CD4-positive, alpha-beta T cell treated with Interleukin-15 for 1 hour (primary cell): ENCODE results near the gene P3H2.
"Not testable (repeated sequence)": the region's sequence is repeated elsewhere in the genome, so short reads cannot be mapped to it uniquely, and the experiment has no call there.

ENCODE experiments used
- DNase-seq: peaks from one replicate; pipeline ENCODE4 v3.0.0-alpha.2; 2020

Gene P3H2, protein sequence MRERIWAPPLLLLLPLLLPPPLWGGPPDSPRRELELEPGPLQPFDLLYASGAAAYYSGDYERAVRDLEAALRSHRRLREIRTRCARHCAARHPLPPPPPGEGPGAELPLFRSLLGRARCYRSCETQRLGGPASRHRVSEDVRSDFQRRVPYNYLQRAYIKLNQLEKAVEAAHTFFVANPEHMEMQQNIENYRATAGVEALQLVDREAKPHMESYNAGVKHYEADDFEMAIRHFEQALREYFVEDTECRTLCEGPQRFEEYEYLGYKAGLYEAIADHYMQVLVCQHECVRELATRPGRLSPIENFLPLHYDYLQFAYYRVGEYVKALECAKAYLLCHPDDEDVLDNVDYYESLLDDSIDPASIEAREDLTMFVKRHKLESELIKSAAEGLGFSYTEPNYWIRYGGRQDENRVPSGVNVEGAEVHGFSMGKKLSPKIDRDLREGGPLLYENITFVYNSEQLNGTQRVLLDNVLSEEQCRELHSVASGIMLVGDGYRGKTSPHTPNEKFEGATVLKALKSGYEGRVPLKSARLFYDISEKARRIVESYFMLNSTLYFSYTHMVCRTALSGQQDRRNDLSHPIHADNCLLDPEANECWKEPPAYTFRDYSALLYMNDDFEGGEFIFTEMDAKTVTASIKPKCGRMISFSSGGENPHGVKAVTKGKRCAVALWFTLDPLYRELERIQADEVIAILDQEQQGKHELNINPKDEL

DNA sequence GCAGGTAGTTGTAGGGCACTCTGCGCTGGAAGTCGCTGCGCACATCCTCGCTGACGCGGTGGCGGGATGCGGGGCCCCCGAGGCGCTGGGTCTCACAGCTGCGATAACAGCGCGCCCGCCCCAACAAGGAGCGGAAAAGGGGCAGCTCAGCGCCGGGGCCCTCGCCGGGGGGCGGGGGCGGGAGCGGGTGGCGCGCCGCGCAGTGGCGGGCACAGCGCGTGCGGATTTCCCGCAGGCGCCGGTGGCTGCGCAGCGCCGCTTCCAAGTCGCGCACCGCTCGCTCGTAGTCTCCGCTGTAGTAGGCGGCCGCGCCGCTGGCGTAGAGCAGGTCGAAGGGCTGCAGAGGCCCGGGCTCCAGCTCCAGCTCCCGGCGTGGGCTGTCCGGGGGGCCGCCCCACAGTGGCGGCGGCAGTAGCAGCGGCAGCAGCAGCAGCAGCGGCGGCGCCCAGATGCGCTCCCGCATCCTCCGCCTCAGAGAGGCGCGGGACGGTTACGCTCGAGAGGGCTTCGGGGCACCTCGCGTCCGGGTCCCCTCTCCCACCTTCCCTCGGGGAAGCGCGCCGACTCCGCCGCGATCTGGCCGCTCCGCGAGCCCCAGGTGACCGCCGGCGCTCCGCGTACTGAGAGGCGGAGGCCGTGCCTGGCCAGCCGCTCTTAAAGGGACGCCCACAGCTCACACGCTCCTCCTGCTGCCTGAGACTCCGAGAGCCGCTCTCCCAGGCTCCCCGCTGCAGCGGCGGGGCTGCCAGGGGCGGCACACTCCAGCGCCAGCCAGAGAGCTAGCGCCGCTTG lies at the start of gene P3H2:
Gene P3H2 (minus strand): TSS at position 629 of the 792 bp plus-strand sequence. CDS start 166 bp downstream, at position 463.
- peak; percentile 17 for DNase-seq

DNA sequence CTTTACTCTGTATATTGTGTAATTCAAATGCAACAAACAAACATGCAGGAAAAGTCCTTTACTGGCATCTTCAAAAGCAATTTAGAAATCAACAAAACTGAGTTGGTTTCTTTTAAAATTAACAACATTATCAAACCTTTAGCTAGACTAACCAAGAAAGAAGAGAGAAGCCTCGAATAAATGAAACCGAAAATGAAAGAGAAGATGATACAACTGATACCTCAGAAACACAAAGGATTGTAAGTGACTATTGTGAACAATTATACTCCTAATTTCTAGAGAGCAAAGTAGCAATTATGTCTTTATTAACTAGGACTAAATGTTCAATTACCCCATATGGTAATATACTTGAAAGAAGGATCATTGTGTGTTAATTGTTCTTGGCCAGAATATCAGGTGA lies 49.2 kb upstream of the P3H2 start:
- DNase-seq = no peak

DNA sequence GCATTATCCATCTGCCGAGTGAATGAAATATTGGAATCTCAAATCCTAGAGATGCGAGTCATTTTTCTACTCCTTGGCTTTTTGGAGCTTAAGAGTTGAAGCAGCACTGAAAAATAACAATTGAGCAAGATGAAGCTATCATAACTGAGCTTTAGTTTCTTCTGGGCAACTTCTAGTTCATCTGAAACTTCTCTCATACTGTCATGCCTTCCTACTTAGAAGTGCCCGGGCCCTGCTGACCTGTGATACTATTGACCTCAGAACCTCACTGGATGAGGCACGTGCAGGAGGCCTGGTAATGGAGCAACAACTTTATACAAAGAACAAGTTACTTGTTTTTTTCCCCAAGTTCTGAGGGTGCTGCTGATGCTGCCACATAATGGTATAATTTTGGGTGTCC lies 48.5 kb upstream of the P3H2 start:
- no peak for DNase-seq

DNA sequence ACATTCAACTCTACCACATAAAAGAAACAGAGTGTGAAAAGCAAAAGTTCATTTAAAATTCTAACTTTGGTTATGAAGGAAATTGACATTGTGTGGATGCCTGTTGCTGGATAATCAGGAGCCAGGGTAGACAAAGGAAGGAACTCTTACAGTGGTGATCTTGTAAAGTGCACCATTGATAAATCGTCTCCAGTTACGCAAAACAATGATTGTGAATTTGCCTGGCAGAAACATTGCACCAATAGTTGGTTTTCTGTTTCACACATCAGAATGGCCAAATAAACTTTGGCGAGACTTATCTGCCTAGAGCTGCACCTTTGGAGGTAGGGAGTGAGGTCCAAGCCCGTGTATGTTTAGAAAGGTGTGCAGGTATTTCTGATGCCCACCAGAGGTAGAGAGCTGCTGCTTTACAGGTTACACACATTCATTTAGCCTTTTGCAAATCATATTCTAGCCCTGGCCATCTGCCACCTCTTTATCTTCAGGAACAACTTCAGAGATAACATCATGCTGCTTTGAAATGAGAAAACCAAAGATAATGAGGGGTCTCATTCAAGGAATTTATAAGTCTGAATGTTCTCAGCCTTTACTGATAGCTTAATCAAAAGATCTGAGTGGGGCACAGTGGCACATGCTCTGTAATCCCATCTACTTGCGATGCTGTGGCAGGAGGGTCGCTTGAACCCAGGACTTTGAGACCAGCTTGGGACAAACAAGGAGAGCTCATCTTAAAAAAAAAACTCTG lies 47.4 kb upstream of the P3H2 start:
- no peak for DNase-seq

DNA sequence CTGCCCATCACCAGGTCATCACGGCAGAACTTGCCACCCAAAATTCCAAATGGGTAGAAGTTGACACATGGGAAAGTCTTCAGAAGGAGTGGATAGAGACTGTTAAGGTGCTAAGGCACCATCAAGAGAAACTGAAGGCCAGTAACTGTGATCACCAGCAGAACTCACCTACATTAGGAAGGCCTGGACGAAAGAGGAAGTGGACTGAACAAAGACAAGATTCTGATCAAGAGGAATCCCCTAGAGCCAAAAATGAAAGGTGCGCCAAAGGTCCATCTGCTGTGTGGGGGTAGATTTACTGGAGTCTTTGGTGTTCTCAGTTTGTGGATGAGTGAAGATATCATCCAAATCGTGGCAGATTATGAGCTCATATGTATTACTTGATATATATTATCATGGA lies 46.3 kb upstream of the P3H2 start:
- DNase-seq = no peak

DNA sequence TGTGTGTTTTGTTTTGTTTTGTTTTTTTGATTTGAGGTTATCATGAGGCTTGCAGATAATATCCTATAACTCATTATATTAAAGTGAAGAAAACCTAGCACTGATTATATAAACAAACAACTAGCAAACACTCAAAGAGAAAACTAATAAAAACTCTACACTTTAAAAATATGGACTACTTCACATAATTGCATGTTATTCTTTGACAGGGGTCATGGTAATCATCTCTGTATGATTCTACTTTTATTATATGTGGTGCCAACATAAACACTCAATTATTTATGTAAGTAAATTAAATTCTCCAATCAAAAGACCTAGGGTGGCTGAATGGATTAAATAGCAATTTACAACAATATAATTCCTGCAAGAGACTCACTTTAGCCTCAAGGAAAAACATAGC lies 44.6 kb upstream of the P3H2 start:
- DNase-seq = no peak

DNA sequence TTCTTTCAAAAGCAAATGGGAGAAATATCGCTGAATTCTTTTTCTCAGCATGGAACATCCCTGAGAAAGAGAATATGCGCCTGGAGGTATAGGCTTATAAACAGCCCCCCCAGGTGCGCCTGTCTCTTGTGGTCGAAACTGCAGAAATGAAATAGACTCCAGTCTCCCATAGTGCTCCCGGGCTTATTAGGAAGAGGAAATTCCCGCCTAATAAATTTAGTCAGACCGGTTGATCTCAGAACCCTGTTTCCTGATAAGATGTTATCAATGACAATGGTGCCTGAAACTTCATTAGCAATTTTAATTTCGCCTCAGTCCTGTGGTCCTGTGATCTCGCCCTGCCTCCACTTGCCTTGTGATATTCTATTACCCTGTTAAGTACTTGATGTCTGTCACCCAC lies 41.3 kb upstream of the P3H2 start:
- not testable (repeated sequence) for DNase-seq

DNA sequence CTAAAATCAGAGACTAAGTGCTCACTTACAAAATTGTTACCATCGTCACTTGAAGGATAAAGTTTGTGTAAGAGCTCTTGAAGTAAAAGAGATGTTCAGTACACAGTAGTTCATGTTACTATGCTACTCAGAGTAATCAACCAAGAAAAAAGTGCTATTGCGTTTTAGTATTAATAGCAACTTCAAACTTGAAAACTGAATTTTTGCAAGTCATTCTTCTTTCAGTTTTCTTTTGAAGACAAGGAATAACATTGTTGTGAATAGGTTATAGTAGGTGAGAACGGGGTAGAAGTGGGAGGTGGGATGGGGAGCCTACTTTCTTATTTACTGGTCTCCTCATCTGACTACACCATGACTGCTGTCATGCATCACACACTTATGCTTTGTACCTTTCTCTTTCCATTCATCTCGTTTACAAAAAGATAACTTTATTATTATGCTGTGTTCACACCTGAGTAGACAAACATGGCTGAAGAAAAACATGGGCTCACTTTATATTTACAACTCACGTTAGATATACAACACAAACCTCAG lies 39.3 kb upstream of the P3H2 start:
- DNase-seq = no peak

DNA sequence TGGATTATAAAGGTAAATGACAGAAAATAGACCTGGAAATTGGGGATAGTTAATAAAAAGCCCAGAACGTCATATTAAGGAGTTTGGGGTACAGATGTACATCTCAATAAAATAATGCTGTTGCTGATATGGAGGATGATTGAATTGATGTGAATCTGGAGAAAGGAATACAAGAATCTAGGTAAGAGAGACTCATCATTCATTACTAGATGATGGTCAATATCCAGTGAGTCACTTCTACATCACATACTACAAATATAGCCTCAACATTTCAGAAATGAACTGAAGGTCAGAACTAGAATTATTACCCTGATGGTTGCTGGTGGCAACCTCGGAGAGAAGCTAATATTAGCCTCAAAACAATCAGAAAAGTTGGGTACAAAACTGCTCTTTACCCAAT lies 37.6 kb upstream of the P3H2 start:
- DNase-seq = no peak

DNA sequence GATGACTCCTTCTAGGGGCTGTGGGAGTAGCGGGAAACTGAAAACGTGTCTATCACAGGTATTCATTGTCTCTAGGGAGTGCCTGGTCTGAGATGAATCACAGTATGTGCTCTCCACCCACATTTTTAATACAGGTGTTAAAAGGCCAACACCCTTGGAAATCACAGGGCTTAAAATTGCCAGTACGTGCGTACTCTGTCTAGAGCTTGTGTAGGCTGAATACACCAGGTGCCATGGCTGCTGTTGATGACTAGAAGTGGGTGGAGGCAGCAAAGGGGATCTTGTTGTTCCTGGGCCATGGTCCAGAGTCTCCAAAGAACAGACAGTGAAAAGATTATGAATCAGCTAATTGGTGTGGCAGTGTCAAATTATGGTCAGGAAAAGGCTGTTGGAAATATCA lies 35.1 kb upstream of the P3H2 start:
- DNase-seq = no peak

DNA sequence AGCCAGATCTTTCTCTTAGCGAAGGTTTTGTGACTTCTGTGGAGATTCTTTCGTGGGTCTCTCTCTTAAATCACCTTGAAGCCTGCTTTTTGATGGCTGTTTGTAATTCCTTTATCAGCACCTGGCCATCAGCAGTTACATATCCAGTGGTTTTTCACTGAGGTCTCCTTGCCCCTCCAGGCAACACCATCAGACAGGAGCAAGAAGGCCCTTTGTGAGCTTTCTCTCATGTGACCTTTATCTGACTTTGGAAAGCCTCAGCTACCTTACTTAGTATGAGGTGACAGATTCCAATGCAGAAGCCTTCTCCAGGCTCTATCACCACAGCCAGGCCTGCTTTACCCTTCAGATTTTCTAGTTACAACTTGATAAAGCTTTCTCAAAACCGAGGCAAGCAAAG lies 30.0 kb upstream of the P3H2 start:
- no peak for DNase-seq

DNA sequence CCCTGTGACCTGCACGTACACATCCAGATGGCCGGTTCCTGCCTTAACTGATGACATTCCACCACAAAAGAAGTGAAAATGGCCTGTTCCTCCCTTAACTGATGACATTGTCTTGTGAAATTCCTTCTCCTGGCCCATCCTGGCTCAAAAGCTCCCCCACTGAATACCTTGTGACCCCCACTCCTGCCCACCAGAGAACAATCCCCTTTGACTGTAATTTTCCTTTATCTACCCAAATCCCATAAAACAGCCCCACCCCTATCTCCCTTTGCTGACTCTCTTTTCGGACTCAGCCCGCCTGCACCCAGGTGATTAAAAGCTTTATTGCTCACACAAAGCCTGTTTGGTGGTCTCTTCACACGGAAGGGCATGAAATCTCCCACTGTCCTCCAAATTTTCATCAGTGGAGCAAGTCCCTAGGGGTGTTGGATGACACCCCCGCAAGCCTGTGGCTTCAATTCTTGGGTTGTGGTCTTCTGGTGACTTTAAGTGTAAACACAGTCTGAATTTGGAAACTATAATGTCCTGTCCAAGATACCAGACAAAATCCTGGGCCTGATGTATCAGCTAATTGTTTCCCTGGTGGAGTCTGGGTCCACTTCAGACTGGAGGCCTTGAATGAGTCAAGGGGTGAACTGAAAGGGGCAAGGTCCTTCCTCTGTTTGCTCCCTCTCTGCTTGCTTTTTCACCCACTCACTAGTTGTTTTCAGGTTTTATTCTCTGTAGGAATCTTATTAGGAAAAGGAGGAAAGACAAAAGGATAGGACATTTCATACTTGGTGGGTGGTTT lies 29.3 kb upstream of the P3H2 start:
- DNase-seq = not testable (repeated sequence)

DNA sequence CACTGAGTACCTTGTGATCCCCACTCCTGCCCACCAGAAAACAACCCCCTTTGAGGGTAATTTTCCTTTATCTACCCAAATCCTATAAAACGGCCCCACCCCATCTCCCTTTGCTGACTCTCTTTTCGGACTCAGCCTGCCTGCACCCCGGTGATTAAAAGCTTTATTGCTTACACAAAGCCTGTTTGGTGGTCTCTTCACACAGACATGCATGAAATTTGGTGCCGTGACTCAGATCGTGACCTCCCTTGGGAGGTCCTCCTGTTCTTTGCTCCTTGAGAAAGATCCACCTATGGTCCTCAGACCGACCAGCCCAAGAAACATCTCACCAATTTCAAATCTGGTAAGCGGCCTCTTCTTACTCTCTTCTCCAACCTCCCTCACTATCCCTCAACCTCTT lies 24.1 kb upstream of the P3H2 start:
- not testable (repeated sequence) for DNase-seq

DNA sequence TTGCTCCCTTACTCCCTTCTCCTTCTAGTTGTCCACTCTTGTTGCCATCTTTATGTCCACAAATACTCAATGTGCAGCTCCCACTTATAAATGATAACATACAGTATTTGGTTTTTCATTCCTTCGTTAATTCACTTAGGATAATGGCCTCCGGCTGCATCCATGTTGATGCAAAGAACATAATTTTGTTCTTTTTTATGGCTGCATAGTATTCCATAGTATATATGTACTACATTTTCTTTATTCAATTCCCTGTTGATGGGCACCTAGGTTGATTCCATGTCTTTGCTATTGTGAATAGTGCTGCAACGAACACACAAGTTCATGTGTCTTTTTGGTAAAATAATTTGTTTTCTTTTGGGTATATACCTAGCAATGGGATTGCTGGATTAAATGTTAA lies 21.3 kb upstream of the P3H2 start:
- DNase-seq = no peak

DNA sequence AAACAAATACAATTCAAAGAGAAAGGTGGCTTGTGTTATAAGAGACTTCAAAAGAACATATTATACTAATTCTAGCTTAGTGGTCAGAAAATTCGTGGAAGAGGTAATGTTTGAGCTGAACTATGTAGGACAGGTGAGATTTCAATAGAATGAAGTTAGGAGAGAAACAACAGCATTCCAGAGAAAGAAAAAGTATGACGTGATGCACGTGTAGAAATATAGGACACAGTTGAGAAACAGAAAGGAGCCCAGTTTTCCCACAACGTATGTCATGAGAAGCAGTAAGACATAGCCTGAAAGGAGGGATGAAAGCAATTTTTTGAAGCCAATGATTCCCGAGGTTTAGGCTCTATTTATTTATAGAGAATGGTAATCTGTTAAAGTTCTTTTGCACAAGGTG lies 18.7 kb upstream of the P3H2 start:
- DNase-seq = no peak

DNA sequence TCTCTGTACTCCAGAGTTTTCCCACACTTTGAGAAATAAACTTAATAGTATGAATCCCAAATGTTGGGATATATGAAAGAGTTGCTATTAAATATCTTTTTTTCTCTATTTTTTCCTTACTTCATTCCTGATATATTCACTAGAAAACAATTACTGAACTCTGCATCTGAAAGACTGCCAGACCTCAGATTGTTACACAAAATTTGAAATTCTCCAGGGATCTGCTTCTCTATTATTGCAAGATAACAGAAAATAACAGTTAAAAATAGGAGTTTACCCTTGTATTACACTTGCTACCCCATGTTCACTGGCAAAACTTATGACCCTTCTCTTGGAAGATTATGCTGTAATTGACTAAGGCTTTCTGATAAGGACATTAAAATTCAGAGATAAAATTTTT lies 11.7 kb upstream of the P3H2 start:
- no peak for DNase-seq

DNA sequence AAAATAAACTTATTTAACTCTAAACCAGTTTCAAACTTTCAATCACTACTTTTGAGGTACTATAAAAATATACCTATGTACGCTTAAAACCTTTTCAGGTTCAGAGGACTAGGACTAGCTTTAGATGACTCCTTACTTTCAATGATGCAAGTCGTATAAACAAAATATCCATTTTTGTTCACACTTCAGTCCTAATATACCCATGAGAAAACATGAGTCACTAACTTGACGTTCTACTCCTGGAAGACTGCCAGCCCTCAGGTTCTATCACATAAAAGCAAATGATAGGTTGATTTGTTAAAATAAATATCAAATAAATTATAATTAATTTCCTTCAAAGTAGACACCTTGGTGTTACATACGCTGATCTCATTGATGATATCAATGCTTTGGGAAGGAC lies 10.6 kb upstream of the P3H2 start:
- DNase-seq = no peak

DNA sequence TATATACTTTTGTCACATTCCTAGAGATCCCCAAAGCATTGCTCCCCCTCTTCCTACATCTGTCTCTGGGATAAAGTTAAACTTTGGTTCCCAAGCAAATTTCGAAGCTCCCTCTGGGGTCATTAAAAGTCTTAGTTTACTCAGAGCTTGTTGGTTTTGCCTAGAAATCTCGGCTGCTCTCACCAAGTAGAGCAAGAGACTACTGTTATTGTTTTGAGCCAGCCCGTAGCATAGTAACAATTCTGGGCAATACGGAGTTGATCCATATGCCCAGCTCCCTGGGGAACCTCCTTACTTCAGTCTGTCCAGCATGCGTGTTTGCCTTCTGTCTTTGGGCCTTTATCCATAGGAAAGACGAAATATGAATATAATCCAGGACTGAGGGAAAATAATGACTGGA lies 10.0 kb upstream of the P3H2 start:
- DNase-seq = no peak

DNA sequence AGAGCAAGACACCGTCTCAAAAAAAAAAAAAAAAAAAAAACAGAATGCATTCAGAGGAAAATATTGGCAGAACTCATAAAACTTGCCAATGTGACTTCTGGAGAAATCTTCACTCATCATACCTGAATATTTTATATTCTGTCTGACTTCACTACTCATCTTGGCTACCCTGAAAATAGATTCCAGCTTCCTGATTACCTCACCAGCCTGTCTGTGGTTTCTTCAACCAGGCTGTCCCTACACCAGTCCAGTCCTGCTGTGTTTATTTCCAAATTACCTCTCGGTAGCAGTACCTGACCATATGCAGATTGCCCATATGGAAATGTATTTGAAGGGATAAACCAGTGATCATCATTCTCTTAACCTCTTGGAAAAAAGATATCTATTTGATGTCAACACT lies 9.3 kb upstream of the P3H2 start:
- DNase-seq = no peak

DNA sequence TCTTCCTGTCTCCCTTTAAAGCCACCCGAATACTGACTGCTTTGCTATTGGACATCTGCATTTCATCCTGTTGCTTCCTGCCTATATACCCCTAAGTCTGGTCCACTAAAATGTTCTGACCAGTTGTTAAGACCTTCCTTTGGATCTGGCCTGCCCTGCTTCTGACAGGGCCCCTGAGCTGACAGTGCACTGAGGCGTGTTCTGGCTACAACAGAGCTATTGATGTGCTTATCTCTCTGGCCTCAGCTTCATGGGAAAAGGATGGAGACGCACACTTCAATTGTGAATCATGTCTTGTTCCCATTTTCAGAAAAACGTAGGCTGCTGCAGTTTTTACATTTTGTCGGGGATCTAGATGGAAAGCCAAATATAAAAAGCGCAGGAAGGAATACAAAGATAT lies 7.1 kb upstream of the P3H2 start:
- DNase-seq = no peak

DNA sequence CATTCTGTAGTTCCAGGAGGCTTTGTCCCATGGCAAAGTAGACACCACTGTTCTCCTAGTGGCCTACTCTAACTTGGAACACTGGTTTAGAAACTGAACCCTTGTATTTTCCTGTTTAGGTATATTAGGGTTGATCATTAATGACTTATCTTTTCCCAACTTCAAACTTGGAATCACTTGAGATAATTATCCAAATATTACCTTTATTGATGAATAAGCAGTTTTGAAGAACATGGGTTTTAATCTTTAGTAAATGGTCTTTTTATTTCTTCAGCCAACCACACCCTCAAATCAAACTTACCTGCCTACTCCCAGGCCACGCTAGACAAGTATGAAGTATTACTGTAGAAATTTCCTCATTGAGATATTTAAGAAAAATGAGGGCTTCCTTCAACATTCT lies 6.5 kb upstream of the P3H2 start:
- DNase-seq = no peak
